ENCODE results near the gene HAUS6.
"Not testable (repeated sequence)": the region's sequence is repeated elsewhere in the genome, so short reads cannot be mapped to it uniquely, and the experiment has no call there.

Gene HAUS6

DNA sequence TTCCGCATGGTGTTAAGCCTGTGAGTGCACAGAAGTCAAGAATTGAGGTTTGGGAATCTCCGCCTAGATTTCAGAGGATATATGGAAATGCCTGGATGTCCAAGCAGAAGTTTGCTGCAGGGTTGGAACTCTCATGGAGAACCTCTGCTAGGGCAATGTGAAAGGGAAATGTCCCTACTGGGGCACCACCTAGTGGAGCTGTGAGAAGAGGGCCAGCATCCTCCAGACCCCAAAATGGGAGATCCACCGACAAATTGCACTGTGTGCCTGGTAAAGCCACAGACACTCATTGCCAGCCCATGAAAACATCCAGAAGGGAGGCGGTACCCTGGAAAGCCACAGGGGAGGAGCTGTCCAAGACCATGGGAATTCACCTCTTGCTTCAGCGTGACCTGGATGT lies 66.1 kb downstream of the HAUS6 start:
- peak; percentile 9 for DNase-seq (ENCODE audit: low read depth)

DNA sequence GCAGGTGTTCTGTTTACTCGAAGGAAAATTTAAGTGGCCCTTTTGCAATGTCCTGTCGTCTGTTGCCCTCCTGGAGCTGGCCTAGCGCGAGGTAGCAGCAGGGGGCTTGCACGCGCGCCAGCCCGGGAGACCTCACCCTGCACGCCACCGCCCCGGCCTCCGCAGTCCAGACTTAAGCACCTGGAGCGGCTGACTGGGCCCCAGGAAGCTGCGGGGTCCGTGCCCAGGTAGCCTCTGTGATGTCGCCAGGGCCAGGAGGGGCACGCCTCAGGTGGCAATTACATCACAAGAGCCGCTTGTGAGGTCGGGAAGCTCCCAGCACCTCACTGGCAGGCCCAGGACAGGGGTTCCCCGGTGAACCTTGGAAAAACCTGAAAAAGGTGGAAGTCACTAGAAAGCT lies 69.7 kb downstream of the HAUS6 start, which contains the start of gene SAXO1:
Gene SAXO1, minus strand, starts transcription at position 195 of the 400 bp plus-strand sequence. CDS start 301 bp downstream, outside the sequence.
- no peak for DNase-seq (ENCODE audit: low read depth)

DNA sequence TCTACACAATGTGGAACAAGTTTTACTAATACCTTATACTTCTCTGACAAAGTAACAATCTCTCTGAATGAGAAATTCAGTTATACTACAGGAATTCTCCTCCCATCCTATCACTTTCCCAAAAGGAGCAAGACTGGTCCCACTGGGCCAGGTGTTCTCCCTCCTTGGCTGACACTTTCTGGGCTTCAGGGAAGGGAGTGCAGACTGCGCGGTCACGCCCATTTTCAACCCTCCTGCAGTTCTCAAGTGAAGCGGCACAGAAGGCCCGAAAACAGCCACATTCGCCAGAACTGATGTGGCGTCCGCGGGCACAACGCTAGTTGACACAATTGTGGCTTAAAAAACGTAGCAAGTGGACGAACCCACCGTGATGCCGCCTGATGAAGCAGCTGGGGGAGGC lies 70.3 kb downstream of the HAUS6 start:
- DNase-seq (ENCODE audit: low read depth): no peak

DNA sequence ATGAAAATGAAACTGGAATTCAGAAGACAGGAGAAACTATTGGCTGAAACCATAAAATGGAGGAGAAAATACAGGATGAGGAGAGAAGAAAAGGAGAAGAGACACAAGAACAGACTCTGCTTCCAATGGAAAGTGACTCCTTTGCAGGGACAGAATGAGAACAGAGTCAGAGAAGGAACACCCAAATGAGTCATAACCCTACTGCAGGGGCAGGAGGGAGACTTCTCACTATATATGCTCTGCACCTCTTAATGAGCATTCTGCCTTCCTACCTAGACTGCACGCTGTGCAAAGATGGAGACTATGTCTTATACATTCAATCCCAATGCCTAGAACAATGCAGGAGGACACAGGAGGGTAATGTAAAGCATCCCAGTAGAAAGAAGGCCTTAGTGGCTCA lies 71.8 kb downstream of the HAUS6 start:
- peak; percentile 40 for DNase-seq (ENCODE audit: low read depth)

DNA sequence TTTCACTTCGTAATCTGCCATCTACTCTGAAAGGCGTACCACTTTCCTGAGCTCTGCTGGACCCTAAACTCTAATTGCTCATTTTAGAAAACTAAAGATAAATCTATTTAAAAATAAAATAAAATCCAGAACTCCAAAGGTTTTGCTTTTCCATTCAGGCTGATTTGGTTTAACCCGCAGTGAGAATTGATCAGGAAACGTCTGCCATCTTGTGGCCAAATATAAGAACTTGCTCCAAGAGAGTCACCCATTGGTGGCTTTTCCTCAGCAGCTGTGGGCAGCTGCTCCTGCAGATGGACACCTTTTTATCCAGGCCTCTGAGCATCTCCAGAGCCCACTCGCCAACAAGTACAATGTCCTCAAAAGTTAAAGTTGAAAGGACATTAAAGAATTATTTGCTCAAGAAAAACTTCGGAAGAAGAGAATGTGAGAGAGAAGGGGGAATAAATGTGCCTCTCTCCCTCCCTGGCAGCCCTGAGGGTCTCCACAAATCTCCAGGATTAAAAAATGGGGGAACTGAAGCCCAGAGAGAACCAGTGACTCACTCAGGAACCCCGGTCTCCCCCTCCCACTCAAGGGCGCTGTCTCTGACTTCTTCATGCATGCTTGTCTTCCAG lies 73.8 kb downstream of the HAUS6 start:
- peak; percentile 81 for DNase-seq (ENCODE audit: low read depth)

DNA sequence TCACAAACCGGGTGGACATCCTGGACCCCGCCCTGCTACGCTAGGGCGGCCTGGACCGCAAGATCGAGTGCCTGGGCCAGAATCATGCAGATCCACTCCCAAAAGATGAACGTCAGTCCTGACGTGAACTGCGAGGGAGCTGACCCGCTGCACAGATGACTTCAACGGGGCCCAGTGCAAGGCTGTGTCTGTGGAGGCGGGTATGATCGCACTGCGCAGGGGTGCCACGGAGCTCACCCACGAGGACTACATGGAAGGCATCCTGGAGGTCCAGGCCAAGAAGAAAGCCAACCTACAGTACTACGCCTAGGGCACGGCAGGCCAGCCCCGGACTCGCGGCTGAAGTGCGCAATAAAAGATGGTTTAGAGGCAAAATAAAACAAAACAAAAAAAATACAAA lies 74.9 kb downstream of the HAUS6 start:
- no peak for DNase-seq (ENCODE audit: low read depth)

DNA sequence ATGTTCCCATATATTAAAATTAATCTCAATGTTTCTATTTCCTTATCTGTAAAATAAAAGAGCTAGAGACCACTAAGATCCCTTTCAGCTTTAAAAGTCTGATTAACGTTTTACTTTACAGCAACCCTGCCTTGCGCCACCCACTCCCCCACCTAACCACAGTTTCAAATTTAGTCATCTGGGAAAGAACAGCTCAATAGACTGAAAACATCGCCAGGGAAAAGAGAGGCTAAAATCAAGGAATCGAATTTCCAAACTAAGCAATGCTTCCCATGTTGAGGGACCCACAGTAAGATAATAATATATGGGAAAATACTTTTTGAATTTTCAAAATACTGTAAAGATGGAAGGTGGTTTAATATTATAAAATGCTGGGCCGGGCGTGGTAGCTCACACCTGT lies 76.3 kb downstream of the HAUS6 start:
- no peak for DNase-seq (ENCODE audit: low read depth)

DNA sequence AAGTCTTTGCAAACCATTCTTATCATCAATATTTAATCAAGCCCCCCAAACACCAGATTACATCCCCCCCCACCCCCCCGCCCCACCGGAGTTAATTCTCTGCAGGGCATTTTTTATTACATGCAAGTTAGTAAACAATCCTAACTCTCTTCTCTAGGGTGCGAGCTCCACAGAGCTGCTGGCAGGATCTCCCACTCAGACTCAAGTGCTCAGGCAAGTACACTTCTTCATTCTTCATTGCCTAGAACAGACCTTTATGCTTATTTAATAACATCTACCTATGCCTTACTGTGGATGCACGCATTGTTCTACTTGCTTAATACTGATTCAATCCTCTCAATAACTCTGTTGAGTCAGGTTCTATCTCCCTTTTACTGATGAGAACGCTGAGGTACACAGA lies 79.6 kb downstream of the HAUS6 start:
- DNase-seq (ENCODE audit: low read depth): no peak

DNA sequence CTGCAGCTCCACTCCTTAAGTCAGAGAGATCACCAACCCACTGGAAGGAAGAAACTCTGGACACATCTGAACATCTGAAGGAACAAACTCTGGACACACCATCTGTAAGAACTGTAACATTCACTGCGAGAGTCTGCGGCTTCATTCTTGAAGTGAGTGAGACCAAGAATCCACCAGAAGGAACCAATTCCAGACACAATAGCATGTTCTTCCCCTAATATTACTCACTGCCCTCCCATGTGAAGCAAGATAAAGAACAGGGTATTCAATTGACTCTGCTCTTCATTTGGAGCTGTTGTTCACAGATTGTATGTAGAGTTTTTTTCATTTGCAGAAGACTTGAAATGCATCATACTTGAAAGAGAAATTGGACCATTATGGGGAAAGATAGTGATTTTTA lies 80.5 kb downstream of the HAUS6 start:
- no peak for DNase-seq (ENCODE audit: low read depth)

DNA sequence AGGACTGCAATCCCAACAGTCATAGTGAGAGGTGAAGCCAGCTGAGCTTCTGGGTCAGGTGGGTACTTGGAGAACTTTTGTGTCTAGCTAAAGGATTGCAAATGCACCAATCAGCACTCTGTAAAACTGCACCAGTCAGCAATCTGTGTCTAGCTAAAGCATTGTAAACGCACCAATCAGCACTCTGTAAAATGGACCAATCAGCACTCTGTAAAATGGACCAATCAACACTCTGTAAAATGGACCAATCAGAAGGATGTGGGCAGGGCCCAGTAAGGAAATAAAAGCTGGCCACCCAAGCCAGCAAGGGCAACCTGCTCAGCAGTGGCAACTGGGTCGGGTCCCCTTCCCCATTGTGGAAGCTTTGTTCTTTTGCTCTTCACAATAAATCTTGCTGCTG lies 81.1 kb downstream of the HAUS6 start:
- not testable (repeated sequence) for DNase-seq (ENCODE audit: low read depth)

DNA sequence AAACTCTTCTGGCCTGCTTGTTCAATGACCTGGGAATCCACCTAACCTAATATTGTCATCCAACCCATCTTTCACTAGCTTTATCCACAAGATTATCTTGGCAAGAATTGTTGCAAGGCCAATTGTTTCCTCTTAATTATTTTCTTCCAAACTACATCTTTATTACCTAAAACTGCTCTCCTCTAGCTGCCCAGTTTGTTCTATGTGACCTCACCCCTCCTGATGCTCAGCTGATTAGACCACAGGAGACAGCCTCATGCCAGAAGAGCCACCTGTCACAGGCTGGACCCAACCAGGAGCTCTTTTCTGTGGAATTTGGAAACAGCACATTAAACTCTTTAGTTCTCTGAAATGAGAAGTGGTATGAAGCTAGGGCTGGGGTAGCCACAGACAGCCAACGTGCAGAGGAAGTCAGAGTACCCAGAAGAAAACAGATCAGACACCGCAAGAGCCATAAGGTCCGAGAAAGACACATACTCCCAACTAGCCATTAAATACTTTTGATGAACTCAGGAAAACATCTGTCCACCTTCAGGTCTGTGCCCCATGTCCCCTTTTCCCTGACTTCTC lies 81.7 kb downstream of the HAUS6 start:
- DNase-seq (ENCODE audit: low read depth): no peak

DNA sequence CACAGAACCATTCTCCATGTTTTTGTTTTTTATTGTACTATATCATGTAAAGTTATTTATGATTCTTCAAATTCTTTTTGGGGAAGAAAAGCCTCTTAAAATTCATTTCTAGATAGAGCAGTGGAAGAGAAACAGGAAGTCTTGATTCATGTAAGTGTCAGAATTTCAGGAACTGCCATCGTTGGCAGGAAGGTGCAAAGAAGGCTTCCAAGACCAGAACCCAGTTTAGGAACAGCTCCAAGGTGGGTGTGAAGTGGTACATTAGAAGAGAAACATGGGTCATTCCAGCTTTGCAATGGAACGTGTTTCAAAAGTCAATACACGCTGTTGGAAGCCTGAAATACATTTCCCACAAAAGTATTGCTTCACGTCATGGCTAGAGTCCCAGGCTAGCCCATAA lies 84.5 kb downstream of the HAUS6 start:
- DNase-seq (ENCODE audit: low read depth): no peak

DNA sequence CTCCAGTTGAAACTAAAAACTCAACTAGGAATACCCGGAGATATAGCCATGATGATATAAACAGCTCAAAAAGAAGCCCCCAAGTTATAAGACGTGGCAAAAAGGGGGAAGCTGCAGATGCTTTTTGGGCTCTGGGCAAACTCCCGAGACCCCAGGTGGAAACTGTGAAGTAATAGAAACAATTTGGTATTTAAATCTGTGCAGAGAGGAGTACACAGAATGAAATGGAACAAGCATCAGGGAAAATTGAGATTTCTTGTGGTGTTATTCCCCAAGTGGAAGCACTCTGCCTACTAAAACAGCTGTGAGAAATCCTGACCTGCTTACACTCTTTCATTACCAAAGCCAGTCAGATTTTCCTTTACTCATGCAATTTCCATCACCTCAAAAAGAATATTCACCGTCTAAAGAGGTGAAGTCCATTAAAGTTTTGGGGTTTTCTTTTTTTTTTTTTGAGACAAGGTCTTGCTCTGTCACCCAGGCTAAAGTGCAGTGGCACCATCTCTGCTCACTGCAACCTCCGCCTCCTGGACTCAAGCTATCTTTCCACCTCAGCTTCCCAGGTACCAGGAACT lies 93.2 kb downstream of the HAUS6 start:
- no peak for DNase-seq (ENCODE audit: low read depth)
